DLD1 (cell line): ENCODE results near the gene SYT6.
"Not testable (repeated sequence)": the region's sequence is repeated elsewhere in the genome, so short reads cannot be mapped to it uniquely, and the experiment has no call there.

Experiments
- in situ Hi-C: cut with HindIII; loops from 2 replicates; pipeline ENCODE4 v1.10.0; 2017; ENCODE audit warnings: low sequenced_read_pairs

SYT6 gene

GRCh38 chr1:114075546-114076242 is 78.0 kb downstream of the SYT6 start:
- in situ Hi-C loops: no loop called here

DNA sequence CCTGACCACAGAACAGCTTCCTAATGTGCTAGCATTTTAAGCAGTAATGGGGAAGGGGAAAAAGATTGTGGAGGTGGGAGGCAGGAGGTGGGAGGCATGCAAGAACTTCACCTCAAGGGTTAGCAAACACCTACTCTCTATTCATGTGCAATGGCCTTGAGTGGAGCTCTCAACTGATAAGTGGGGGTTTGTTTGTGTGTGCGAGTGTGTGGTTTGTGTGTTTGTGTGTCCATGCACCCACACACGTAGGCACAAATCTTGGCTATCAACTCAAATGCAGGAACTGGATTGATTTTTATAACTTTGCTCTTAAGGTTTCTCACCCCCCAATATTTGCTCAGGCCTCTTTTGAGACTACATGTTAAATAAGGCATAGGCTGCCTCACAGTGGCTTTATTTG is 78.6 kb downstream of the SYT6 start:
- in situ Hi-C loops: no loop called here

GRCh38 chr1:114072246-114072645 is 81.4 kb downstream of the SYT6 start:
- in situ Hi-C loops: no loop called here

GRCh38 chr1:114069762-114070161 is 83.9 kb downstream of the SYT6 start:
- in situ Hi-C loops: not testable (repeated sequence)

DNA sequence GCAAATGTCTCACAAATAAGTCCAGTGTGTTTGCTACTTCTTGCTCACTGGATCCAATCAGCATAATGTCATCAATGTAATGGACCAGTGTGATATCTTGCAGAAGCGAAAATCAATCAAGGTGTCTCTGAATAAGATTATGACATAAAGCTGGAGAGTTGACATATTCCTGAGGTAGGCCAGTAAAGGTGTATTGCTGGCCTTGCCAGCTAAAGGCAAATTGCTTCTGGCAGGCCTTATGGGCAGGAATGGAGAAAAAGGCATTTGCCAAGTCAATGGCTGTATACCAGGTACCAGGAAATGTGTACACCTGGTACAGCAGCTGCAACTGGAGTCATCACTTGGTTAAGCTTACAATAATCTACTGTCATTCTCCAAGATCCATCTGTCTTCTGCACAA is 85.0 kb downstream of the SYT6 start:
- in situ Hi-C loops: not testable (repeated sequence)

- in situ Hi-C loops: not testable (repeated sequence)
These were observed 88.0 kb downstream of the SYT6 start for GRCh38 chr1:114065671-114066070.

GRCh38 chr1:114063544-114063943 is 90.1 kb downstream of the SYT6 start:
- in situ Hi-C loops: no loop called here

DNA sequence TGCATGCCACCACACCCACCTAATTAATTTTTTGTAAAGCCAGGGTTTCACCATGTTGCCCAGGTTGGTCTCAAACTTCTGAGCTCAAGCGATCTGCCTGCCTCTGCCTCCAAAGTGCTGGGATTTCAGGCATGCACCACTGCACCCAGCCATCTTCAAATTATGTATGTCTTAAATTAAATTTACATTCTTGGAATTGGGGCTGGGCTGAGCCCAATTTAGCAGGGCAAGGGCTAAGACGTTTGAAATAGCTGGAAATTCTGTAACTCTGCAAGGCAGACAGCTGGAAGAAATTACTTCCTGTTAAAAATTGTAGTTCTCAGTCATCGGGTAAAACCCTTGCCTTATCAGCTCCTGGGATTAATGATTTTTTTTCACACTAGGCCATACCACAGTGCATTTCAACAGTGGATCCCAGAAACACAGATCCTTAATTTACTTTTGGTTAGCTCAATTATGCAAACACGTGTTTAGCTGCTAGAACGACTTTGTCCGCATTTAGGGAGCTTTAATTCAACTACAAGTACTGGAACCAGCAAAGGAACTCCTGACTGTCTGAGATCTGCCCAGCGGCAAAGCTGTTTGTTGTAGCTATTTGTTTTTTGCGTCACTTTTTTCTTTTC is 91.1 kb downstream of the SYT6 start:
- in situ Hi-C loops: no loop called here

GRCh38 chr1:114061121-114061830 is 92.4 kb downstream of the SYT6 start:
- in situ Hi-C loops: no loop called here

GRCh38 chr1:114058236-114058635 is 95.4 kb downstream of the SYT6 start:
- in situ Hi-C loops: not testable (repeated sequence)

DNA sequence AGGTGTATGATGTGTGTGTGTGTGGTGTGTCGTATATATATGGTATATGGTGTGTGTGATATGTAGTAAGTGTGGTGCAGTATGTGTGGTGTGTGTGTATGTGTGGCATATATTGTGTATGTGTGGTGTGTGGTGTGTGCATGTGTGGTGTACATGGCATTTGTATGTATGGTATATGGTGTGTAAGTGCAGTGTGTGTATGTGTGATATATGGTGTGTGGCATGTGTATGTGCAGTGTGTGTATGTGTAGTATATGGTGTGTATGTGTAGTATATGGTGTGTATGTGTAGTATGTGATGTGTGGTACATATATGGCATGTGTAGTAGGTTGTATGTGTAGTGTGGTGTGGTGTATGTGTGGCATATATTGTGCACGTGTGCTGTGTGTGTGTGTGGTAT is 99.5 kb downstream of the SYT6 start:
- in situ Hi-C loops: no loop called here

- in situ Hi-C loops: no loop called here
These were observed 105.4 kb downstream of the SYT6 start for GRCh38 chr1:114048232-114048631.

DNA sequence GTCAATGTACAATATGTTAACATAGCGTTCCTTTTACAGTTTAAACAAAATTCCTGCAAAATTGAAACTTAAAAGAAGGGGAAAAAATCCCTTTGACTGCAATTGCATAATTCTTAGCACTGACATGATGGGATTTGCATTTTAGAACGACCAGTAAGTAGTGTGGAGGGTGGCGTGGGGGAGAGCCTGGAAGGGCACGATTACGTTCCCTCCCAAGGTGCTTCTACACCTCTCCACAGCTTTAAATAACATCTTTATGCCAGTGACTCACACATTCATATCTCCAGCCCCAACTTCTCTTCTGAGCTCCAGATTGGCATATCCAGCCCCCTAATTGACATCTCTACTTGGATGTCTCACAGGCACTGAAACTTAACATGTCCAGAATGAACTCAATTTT is 110.1 kb downstream of the SYT6 start:
- in situ Hi-C loops: no loop called here

DNA sequence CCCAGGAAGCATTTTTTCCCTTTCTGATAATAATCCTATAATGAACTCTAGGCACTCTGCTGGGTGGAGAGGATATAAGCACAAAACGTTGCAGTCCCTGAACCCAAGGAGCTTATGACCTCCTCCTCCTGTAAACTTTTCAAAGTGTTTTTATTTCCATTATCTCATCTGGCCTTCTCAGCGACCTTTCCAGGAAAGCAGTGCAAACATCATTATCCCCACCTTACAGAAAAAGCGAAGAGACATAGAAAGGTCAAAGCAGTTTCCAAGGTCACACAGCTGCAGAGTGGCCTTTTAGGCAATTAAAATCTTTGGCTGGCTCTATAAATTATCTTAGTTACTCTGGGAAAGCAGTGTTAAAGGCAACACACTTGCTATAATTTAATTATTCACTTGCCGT is 110.6 kb downstream of the SYT6 start:
- in situ Hi-C loops: no loop called here

GRCh38 chr1:114040273-114041015 is 113.2 kb downstream of the SYT6 start:
- in situ Hi-C loops: no loop called here
